A673 (cell line): ENCODE measurements around the gene MROH2B. TPM values are rescaled to one million over a fixed set of nuclear protein-coding genes. Genes with fewer than 3 reads are reported as not detected.

Experiments used
- BruUV-seq: library from RNA; stranded (reverse); fragments of 400-500 nt; replicated peaks from 2 replicates; lab custom pipeline; 2021; lab: Mats Ljungman, UMichigan
- CTCF ChIA-PET: fragments of 300-600 bp; sonication (Branson Sonifier 250); formaldehyde crosslinking; loops from one replicate; lab custom pipeline; 2022; ENCODE audit warnings: antibody characterized with exemption; lab: Charles Lee
- POLR2A ChIA-PET: fragments of 300-600 bp; sonication (Branson Sonifier 250); formaldehyde crosslinking; loops from one replicate; lab custom pipeline; 2022; ENCODE audit warnings: antibody characterized with exemption; ENCODE audit not compliant: low non-redundant PET; lab: Charles Lee
- DNase-seq: peaks from one replicate; pipeline ENCODE4 v3.0.0-alpha.2; 2015; ENCODE audit warnings: low spot score
- H3K27ac ChIP-seq: fragments of 200-600 bp; sonication (generic); 2 replicates; pipeline ENCODE4 v1.5.1; 2016; ENCODE audit warnings: mixed run types, low read depth, mild to moderate bottlenecking, mixed read lengths, antibody characterized with exemption, low read length; ENCODE audit not compliant: poor library complexity, severe bottlenecking
- H3K27me3 ChIP-seq: fragments of 200-600 bp; sonication (generic); replicated peaks from 2 replicates; pipeline ENCODE4 v1.6.1; 2017; ENCODE audit warnings: mixed run types, low read depth, mild to moderate bottlenecking, mixed read lengths, antibody characterized with exemption, low read length; ENCODE audit not compliant: insufficient read depth, poor library complexity
- H3K36me3 ChIP-seq: fragments of 200-600 bp; sonication (generic); 2 replicates; pipeline ENCODE4 v1.6.1; 2016; ENCODE audit warnings: mixed run types, mild to moderate bottlenecking, mixed read lengths, antibody characterized with exemption, low read length; ENCODE audit not compliant: insufficient read depth, poor library complexity, severe bottlenecking
- H3K4me1 ChIP-seq: fragments of 200-600 bp; sonication (generic); 2 replicates; pipeline ENCODE4 v1.6.1; 2017; ENCODE audit warnings: mixed run types, mild to moderate bottlenecking, mixed read lengths, antibody characterized with exemption, low read length; ENCODE audit not compliant: insufficient read depth, poor library complexity, severe bottlenecking
- H3K4me3 ChIP-seq: fragments of 200-600 bp; sonication (generic); 2 replicates; pipeline ENCODE4 v1.5.1; 2016; ENCODE audit warnings: low read depth, mixed run types, mild to moderate bottlenecking, mixed read lengths, low read length; ENCODE audit not compliant: poor library complexity, severe bottlenecking
- H3K9me3 ChIP-seq: fragments of 200-600 bp; sonication (generic); 2 replicates; pipeline ENCODE4 v1.6.1; 2016; ENCODE audit warnings: mixed run types, low read depth, mild to moderate bottlenecking, mixed read lengths, antibody characterized with exemption, low read length; ENCODE audit not compliant: poor library complexity, severe bottlenecking
- CTCF ChIP-seq: fragments of 300-800, 200-600 bp; sonication (generic); conservative IDR thresholded peaks from 2 replicates; pipeline ENCODE4 v1.5.1; 2017; ENCODE audit warnings: low read depth, mild to moderate bottlenecking, antibody characterized with exemption, low read length, moderate library complexity, mixed read lengths
- EZH2 ChIP-seq: fragments of 200-600 bp; sonication (generic); IDR thresholded peaks from 2 replicates; pipeline ENCODE4 v1.6.1; 2017; ENCODE audit warnings: borderline replicate concordance, low read depth, mild to moderate bottlenecking, mixed read lengths, antibody characterized with exemption, low read length; ENCODE audit not compliant: poor library complexity, severe bottlenecking
- intact Hi-C: fragments of 100-400 bp; cut with micrococcal nuclease; formaldehyde crosslinking; loops from one replicate; pipeline ENCODE4 v1.10.0; 2022; ENCODE audit not compliant: unreplicated experiment
- total RNA-seq: library from RNA; stranded (reverse); gene quantifications from 2 replicates; pipeline ENCODE4 v1.2.3, GENCODE V29; 2021

Gene MROH2B
- total RNA-seq, 1 experiment from 2014 or later, result not detected

- intact Hi-C loops, result no loop called here
- TF ChIP-seq CTCF, result no peak
- no peak for TF ChIP-seq EZH2
- Histone ChIP-seq H3K27me3 (no peaks in the 10 kb centered on the region), H3K4me3 (no peak overlapping the region), H3K4me1 (no peaks in the 10 kb centered on the region), H3K36me3 (no peaks in the 10 kb centered on the region), H3K9me3 (no peaks in the 10 kb centered on the region), H3K27ac (no peak overlapping the region)
- DNase-seq, result no peak
- POLR2A ChIA-PET, result no interaction called here
- CTCF ChIA-PET, result no interaction called here
- no TSS peak for BruUV-seq
Measured at GRCh38 chr5:40991168-40991980, 79.8 kb downstream of the MROH2B start.

GRCh38 chr5:40988746-40989510, 82.2 kb downstream of the MROH2B start:
- Histone ChIP-seq H3K4me3 (no peak overlapping the region), H3K9me3 (no peaks in the 10 kb centered on the region), H3K27ac (no peak overlapping the region), H3K27me3 (no peaks in the 10 kb centered on the region), H3K4me1 (no peaks in the 10 kb centered on the region), H3K36me3 (no peaks in the 10 kb centered on the region)
- CTCF ChIA-PET, result no interaction called here
- TF ChIP-seq EZH2 (no peak), CTCF (no peak)
- intact Hi-C loops, result no loop called here
- no TSS peak for BruUV-seq
- POLR2A ChIA-PET, result no interaction called here
- DNase-seq, result no peak

- H3K36me3 ChIP-seq, result no peaks in the 10 kb centered on the region
- no peaks in the 10 kb centered on the region for H3K9me3 ChIP-seq
- no peak overlapping the region for H3K4me3 ChIP-seq
- BruUV-seq, result no TSS peak
- no peak overlapping the region for H3K27ac ChIP-seq
- TF ChIP-seq CTCF, result no peak
- H3K27me3 ChIP-seq, result no peaks in the 10 kb centered on the region
- intact Hi-C loops, result no loop called here
- H3K4me1 ChIP-seq, result no peaks in the 10 kb centered on the region
- ChIA-PET CTCF (no interaction called here), POLR2A (no interaction called here)
- no peak for DNase-seq
Measured at GRCh38 chr5:40987349-40987748, 83.8 kb downstream of the MROH2B start.
